Kidney (tissue), 14 donors: ENCODE data around the gene PCYT2. TPM values are rescaled to one million over a fixed set of nuclear protein-coding genes. Genes with fewer than 3 reads are reported as not detected.
A peak's percentile ranks its signal among the peaks of the same experiment; 100 is the strongest.

ENCODE experiments used
- DNase-seq, 5 donors: peaks; one replicate each; pipeline ENCODE4 v3.0.0-alpha.2; 2013 to 2020
- FAIRE-seq: peaks from 2 replicates; lab custom pipeline; 2012; peaks lifted over from hg19 to GRCh38; lab: Jason Lieb, UNC
- H3K27ac ChIP-seq, 2 donors: one replicate each; pipeline ENCODE4 v1.7.0; 2013; ENCODE audit warnings: low read depth in 2 of 2, low read length in 2 of 2, inconsistent platforms in 1 of 2
- H3K27me3 ChIP-seq: one replicate; pipeline ENCODE4 v1.7.1; 2013; ENCODE audit warnings: low read length, inconsistent platforms; ENCODE audit not compliant: control insufficient read depth, insufficient read depth
- H3K36me3 ChIP-seq, 3 donors: one replicate each; pipeline versions ENCODE4 v1.7.0 to v1.7.1; 2013; ENCODE audit warnings: low read length in 3 of 3, control low read depth in 1 of 3, inconsistent platforms in 1 of 3; ENCODE audit not compliant: insufficient read depth in 3 of 3, control insufficient read depth in 2 of 3
- H3K4me1 ChIP-seq, 3 donors: one replicate each; pipeline versions ENCODE4 v1.7.0 to v1.7.1; 2013; ENCODE audit warnings: low read length in 3 of 3, inconsistent platforms in 1 of 3, low read depth in 1 of 3; ENCODE audit not compliant: control insufficient read depth in 2 of 3, insufficient read depth in 2 of 3
- H3K4me3 ChIP-seq, 3 donors: one replicate each; pipeline versions ENCODE4 v1.7.0 to v1.8.1; 2013; ENCODE audit warnings: low read length in 3 of 3, control low read depth in 1 of 3, inconsistent platforms in 1 of 3
- H3K9ac ChIP-seq, 3 donors: one replicate each; pipeline versions ENCODE4 v1.7.0 to v1.7.1; 2013; ENCODE audit warnings: low read length in 3 of 3, control low read depth in 1 of 3, inconsistent platforms in 1 of 3
- H3K9me3 ChIP-seq, 3 donors: one replicate each; pipeline versions ENCODE4 v1.7.0 to v1.7.1; 2013; ENCODE audit warnings: low read length in 3 of 3, control low read depth in 1 of 3, inconsistent platforms in 1 of 3; ENCODE audit not compliant: control insufficient read depth in 2 of 3, insufficient read depth in 1 of 3
- CTCF ChIP-seq: IDR thresholded peaks from 3 replicates; pipeline ENCODE4 v1.5.1; 2012; ENCODE audit warnings: mild to moderate bottlenecking, moderate library complexity, borderline replicate concordance; ENCODE audit not compliant: insufficient read depth; ENCODE audit errors: extremely low read depth
- intact Hi-C: fragments of 100-400 bp; cut with DNase I; formaldehyde crosslinking; loops from one replicate; pipeline ENCODE4 v1.11.1; 2022
- polyA plus RNA-seq: library from polyadenylated mRNA; stranded (reverse); fragments of 350-450 nt; fragmentation: Illumina TruSeq; extraction: RNeasy Lipid Tissue Mini Kit (QIAGEN cat#74804); gene quantifications from one replicate; pipeline ENCODE4 v1.2.3, GENCODE V29; 2014; ENCODE audit warnings: low read depth, low replicate concordance; ENCODE audit not compliant: insufficient read depth
- total RNA-seq: library from RNA; stranded (reverse); fragmentation: NEBNext Ultra II Directional; extraction: Animal tissue kit (Norgen Biotek cat#: 25700); gene quantifications from one replicate; pipeline ENCODE4 v1.2.1, GENCODE V29; 2021
- donor health status: control.
- donor health status: control.
- donor health status: control.
- donor health status: control.
- donor health status: control.
- donor health status: DM: yes; HTN: yes; CAD: no.
- donor health status: Normal renal cell carcinoma (clear cell type).

The PCYT2 gene
- total and polyA plus RNA-seq, 2 donors from 2014 or later = 28.4 to 104 TPM

GRCh38 chr17:81900181-81900820, 10.9 kb downstream of the PCYT2 start:
- no peak overlapping the region for H3K9ac ChIP-seq
- H3K4me1 ChIP-seq = peaks cover 0 to 3% (median 0%) of the 10 kb centered on the region in 3 donors
- TF ChIP-seq CTCF = no peak
- no peaks in the 10 kb centered on the region for H3K27me3 ChIP-seq
- H3K36me3 ChIP-seq = peaks cover 3 to 28% (median 3%) of the 10 kb centered on the region in 3 donors
- no peaks in the 10 kb centered on the region for H3K9me3 ChIP-seq
- H3K27ac ChIP-seq = no peak overlapping the region
- DNase-seq = peak in 1 of 5 donors; percentile 33
- intact Hi-C loops = no loop called here
- no peak overlapping the region for H3K4me3 ChIP-seq
- FAIRE-seq = no peak

GRCh38 chr17:81899514-81900166, 11.6 kb downstream of the PCYT2 start:
- H3K4me1 ChIP-seq = peaks cover 0 to 3% (median 0%) of the 10 kb centered on the region in 3 donors
- no peak for FAIRE-seq
- H3K36me3 ChIP-seq = peaks cover 3 to 29% (median 3%) of the 10 kb centered on the region in 3 donors
- no peaks in the 10 kb centered on the region for H3K9me3 ChIP-seq
- DNase-seq = no peak
- no peak for TF ChIP-seq CTCF
- no peak overlapping the region for H3K9ac ChIP-seq
- no peak overlapping the region for H3K27ac ChIP-seq
- no peak overlapping the region for H3K4me3 ChIP-seq
- intact Hi-C loops = no loop called here
- H3K27me3 ChIP-seq = no peaks in the 10 kb centered on the region

GRCh38 chr17:81898885-81899284, 12.3 kb downstream of the PCYT2 start:
- peaks cover 3 to 29% (median 3%) of the 10 kb centered on the region in 3 donors for H3K36me3 ChIP-seq
- no peak overlapping the region for H3K9ac ChIP-seq
- no peaks in the 10 kb centered on the region for H3K27me3 ChIP-seq
- intact Hi-C loops = no loop called here
- H3K4me1 ChIP-seq = peaks cover 0 to 3% (median 0%) of the 10 kb centered on the region in 3 donors
- H3K27ac ChIP-seq = no peak overlapping the region
- no peaks in the 10 kb centered on the region for H3K9me3 ChIP-seq
- no peak overlapping the region for H3K4me3 ChIP-seq
- TF ChIP-seq CTCF = no peak
- FAIRE-seq (no peak), DNase-seq (no peak)
